Mesenchymal stem cell (in vitro differentiated cells and primary cell): ENCODE data around the gene ITPKA.

Experiments used
- DNase-seq: peaks from one replicate; pipeline ENCODE4 v3.0.0-alpha.2; 2013
- H2AFZ ChIP-seq: one replicate; pipeline ENCODE4 v1.6.1; 2013; ENCODE audit warnings: low read depth, mild to moderate bottlenecking, control low read depth, inconsistent platforms, low read length, moderate library complexity
- H2AK5ac ChIP-seq: 2 replicates; pipeline ENCODE4 v1.6.1; 2013; ENCODE audit warnings: low read length, moderate library complexity, mild to moderate bottlenecking, inconsistent platforms; ENCODE audit not compliant: severe bottlenecking
- H2BK120ac ChIP-seq: one replicate; pipeline ENCODE4 v1.6.1; 2013; ENCODE audit warnings: low read depth, mild to moderate bottlenecking, inconsistent platforms, low read length, moderate library complexity
- H2BK12ac ChIP-seq, 2 experiments: one replicate each; pipeline ENCODE4 v1.6.1; 2013; ENCODE audit warnings: inconsistent platforms in 2 of 2, low read length in 2 of 2, mild to moderate bottlenecking in 2 of 2, moderate library complexity in 2 of 2, control low read depth in 1 of 2
- H2BK15ac ChIP-seq: one replicate; pipeline ENCODE4 v1.6.1; 2013; ENCODE audit warnings: mild to moderate bottlenecking, low read depth, inconsistent platforms; ENCODE audit not compliant: poor library complexity, severe bottlenecking
- H2BK5ac ChIP-seq: 2 replicates; pipeline ENCODE4 v1.6.1; 2013; ENCODE audit warnings: low read depth, mild to moderate bottlenecking, low read length, control low read depth, inconsistent platforms; ENCODE audit not compliant: poor library complexity, severe bottlenecking
- H3K14ac ChIP-seq, 2 experiments: one replicate each; pipeline ENCODE4 v1.6.1; 2013; ENCODE audit warnings: inconsistent platforms in 2 of 2, low read length in 2 of 2, control low read depth in 1 of 2, mild to moderate bottlenecking in 1 of 2, moderate library complexity in 1 of 2
- H3K18ac ChIP-seq, 2 experiments: one replicate each; pipeline ENCODE4 v1.6.1; 2013; ENCODE audit warnings: inconsistent platforms in 2 of 2, low read length in 2 of 2, control low read depth in 1 of 2, low read depth in 1 of 2, mild to moderate bottlenecking in 1 of 2
- H3K23ac ChIP-seq, 2 experiments: one replicate each; pipeline ENCODE4 v1.6.1; 2013; ENCODE audit warnings: inconsistent platforms in 2 of 2, low read length in 2 of 2, mild to moderate bottlenecking in 2 of 2, moderate library complexity in 2 of 2, control low read depth in 1 of 2
- H3K27ac ChIP-seq: 2 replicates; pipeline ENCODE4 v1.5.1; 2013; ENCODE audit warnings: mild to moderate bottlenecking, moderate library complexity, low read length, control low read depth, inconsistent platforms; ENCODE audit not compliant: poor library complexity, severe bottlenecking
- H3K27me3 ChIP-seq, 2 experiments: 2 replicates each; pipeline versions ENCODE4 v1.6.1 to v1.7.0; 2013; ENCODE audit warnings: low read length in 2 of 2, mild to moderate bottlenecking in 2 of 2, moderate library complexity in 2 of 2, control low read depth in 1 of 2, inconsistent platforms in 1 of 2; ENCODE audit not compliant: control insufficient read depth in 1 of 2, insufficient read depth in 1 of 2
- H3K36me3 ChIP-seq, 2 experiments: 2 replicates each; pipeline versions ENCODE4 v1.6.1 to v1.7.0; 2013; ENCODE audit warnings: low read length in 2 of 2, control low read depth in 1 of 2, inconsistent platforms in 1 of 2, low read depth in 1 of 2, mild to moderate bottlenecking in 1 of 2; ENCODE audit not compliant: insufficient read depth in 2 of 2, control insufficient read depth in 1 of 2
- H3K4ac ChIP-seq, 2 experiments: one replicate each; pipeline ENCODE4 v1.6.1; 2013; ENCODE audit warnings: inconsistent platforms in 2 of 2, low read length in 2 of 2, mild to moderate bottlenecking in 2 of 2, moderate library complexity in 2 of 2, control low read depth in 1 of 2, low read depth in 1 of 2
- H3K4me1 ChIP-seq: 2 replicates; pipeline ENCODE4 v1.6.1; 2013; ENCODE audit warnings: low read depth, low read length, control low read depth; ENCODE audit not compliant: control insufficient read depth, insufficient read depth
- H3K4me2 ChIP-seq: 2 replicates; pipeline ENCODE4 v1.6.1; 2013; ENCODE audit warnings: low read length, mild to moderate bottlenecking, inconsistent platforms; ENCODE audit not compliant: poor library complexity, severe bottlenecking
- H3K4me3 ChIP-seq, 2 experiments: 2 replicates each; pipeline versions ENCODE4 v1.5.1 to v1.7.0; 2013; ENCODE audit warnings: low read length in 2 of 2, mild to moderate bottlenecking in 2 of 2, control low read depth in 1 of 2, low read depth in 1 of 2; ENCODE audit not compliant: insufficient read depth in 1 of 2
- H3K79me1 ChIP-seq: replicated peaks from 2 replicates; pipeline ENCODE4 v1.6.1; 2013; ENCODE audit warnings: mild to moderate bottlenecking, control low read depth, low read length, inconsistent platforms; ENCODE audit not compliant: poor library complexity, severe bottlenecking
- H3K9ac ChIP-seq: 2 replicates; pipeline ENCODE4 v1.7.0; 2013; ENCODE audit warnings: mild to moderate bottlenecking, low read length, moderate library complexity
- H3K9me3 ChIP-seq: 2 replicates; pipeline ENCODE4 v1.7.0; 2013; ENCODE audit warnings: mild to moderate bottlenecking, low read length; ENCODE audit not compliant: control insufficient read depth
- H4K8ac ChIP-seq: one replicate; pipeline ENCODE4 v1.6.1; 2013; ENCODE audit warnings: inconsistent platforms, mild to moderate bottlenecking, low read length, moderate library complexity
- H4K91ac ChIP-seq: one replicate; pipeline ENCODE4 v1.6.1; 2013; ENCODE audit warnings: mild to moderate bottlenecking, low read length, inconsistent platforms
- WGBS: methylation state at CpG from one replicate; pipeline ENCODE4 v1.1.7; 2013; ENCODE audit warnings: mixed read lengths; 5-methylcytosine and 5-hydroxymethylcytosine counted together

The ITPKA gene

DNA sequence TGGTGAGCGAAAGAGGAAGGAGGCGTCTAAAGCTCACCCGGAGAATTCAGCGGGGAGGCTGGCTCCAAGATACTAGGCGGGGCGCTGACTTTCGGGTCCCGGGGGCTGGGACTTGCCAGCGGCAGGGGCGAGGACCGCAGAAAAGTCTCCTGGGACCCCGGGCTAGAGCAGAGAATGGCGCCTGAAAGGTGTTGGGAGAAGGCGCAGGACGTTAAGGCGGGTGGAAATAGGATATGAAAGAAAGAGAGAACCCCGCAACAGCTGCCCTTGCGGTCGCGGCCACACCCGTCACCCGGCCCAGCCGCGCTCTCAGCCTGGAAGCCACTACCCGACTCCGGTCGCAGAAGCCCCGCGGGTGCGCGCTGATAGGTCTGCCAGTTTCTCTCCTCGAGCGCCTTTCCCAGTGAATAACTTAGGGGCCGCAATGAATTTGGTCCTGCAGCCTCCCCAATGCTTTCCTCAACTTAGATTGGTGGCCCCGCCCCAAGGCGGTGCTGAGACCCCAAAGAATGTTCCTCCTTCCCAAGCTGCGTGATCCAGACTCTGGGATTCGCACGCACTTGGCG is 19.3 kb downstream of the ITPKA start:
- Histone ChIP-seq H3K9ac (no peak overlapping the region), H3K79me1 (no peaks in the 10 kb centered on the region), H3K4ac (no peak overlapping the region), H3K14ac (no peak overlapping the region), H3K4me3 (peak overlapping the region in 1 of 2 experiments; percentile 65), H2AFZ (no peak overlapping the region), H3K4me2 (peak overlapping the region; percentile 49), H2BK5ac (no peak overlapping the region), H3K9me3 (no peaks in the 10 kb centered on the region), H3K27ac (no peak overlapping the region), H2BK15ac (no peak overlapping the region), H4K8ac (no peak overlapping the region), H3K4me1 (peaks cover 29% of the 10 kb centered on the region), H3K23ac (no peak overlapping the region), H2BK120ac (no peak overlapping the region), H2BK12ac (no peak overlapping the region), H4K91ac (no peak overlapping the region), H3K27me3 (peaks cover 37 to 45% of the 10 kb centered on the region in 2 experiments), H2AK5ac (no peak overlapping the region), H3K36me3 (peaks cover 8 to 14% of the 10 kb centered on the region in 2 experiments), H3K18ac (no peak overlapping the region)
- WGBS: 3% methylated on average over 40 of the region's 40 CpGs
- DNase-seq: peak; percentile 60

DNA sequence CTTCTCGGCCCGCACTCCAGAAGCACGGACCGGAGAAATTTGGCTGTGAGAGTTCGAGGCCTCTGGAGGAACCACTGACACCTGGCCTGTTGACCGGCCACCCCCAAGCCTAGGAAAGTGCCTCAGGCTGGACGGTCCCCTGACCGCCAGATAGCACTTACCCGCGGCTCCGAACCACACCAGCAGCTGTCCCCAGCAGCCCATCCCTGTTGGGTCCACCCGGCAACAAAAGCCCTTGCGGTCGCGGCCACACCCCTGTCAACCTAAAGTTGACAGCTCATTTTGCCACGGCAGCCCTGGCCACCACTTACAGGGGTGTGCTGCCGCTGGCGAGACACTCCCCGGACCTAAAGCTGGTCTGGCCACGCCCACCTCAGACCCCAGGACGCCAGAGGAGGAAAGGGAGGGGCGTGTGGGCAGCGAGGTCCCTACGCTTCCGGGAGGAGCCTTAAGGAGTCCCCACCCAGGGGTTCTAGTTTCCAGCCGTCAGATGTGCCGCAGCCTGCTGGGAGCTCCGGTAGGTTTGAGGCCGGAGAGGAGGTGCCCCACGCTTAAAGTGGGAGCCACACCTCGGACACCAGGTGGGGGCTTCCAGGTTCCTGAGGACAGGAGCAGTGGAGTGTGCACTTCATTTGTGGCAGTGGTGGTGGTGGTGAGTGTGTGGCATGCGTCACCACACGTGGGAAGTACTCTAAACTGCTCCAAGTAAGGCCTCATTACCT is 20.0 kb downstream of the ITPKA start, which contains the start of gene LTK:
Gene LTK, minus strand, starts transcription at position 322 of the 722 bp plus-strand sequence. Its CDS starts 118 bp downstream, at position 204.
- peak; percentile 34 for DNase-seq
- no peak within 1 kb of the TSS for H2AK5ac ChIP-seq
- peak within 1 kb of the TSS in 1 of 2 experiments; percentile 28 for H3K4ac ChIP-seq
- H3K4me3 ChIP-seq: peak within 1 kb of the TSS; percentile 14 to 65
- no peak within 1 kb of the TSS for H3K14ac ChIP-seq
- H4K8ac ChIP-seq: peak within 1 kb of the TSS; percentile 31
- peaks cover 35 to 44% of the 10 kb centered on the region in 2 experiments for H3K27me3 ChIP-seq
- H2AFZ ChIP-seq: peak within 1 kb of the TSS; percentile 42
- H3K9ac ChIP-seq: no peak within 1 kb of the TSS
- no peaks in the 10 kb centered on the region for H3K79me1 ChIP-seq
- no peak within 1 kb of the TSS for H3K18ac ChIP-seq
- H3K23ac ChIP-seq: peak within 1 kb of the TSS in 1 of 2 experiments; percentile 51
- H2BK12ac ChIP-seq: no peak within 1 kb of the TSS
- no peak within 1 kb of the TSS for H2BK120ac ChIP-seq
- H3K4me2 ChIP-seq: peak within 1 kb of the TSS; percentile 49
- H3K36me3 ChIP-seq: peaks cover 11 to 15% of the 10 kb centered on the region in 2 experiments
- H2BK15ac ChIP-seq: no peak within 1 kb of the TSS
- WGBS: 9% methylated on average over 32 of the region's 33 CpGs
- no peak within 1 kb of the TSS for H4K91ac ChIP-seq
- H3K27ac ChIP-seq: no peak within 1 kb of the TSS
- no peak within 1 kb of the TSS for H2BK5ac ChIP-seq
- H3K9me3 ChIP-seq: no peaks in the 10 kb centered on the region
- peaks cover 29% of the 10 kb centered on the region for H3K4me1 ChIP-seq

DNA sequence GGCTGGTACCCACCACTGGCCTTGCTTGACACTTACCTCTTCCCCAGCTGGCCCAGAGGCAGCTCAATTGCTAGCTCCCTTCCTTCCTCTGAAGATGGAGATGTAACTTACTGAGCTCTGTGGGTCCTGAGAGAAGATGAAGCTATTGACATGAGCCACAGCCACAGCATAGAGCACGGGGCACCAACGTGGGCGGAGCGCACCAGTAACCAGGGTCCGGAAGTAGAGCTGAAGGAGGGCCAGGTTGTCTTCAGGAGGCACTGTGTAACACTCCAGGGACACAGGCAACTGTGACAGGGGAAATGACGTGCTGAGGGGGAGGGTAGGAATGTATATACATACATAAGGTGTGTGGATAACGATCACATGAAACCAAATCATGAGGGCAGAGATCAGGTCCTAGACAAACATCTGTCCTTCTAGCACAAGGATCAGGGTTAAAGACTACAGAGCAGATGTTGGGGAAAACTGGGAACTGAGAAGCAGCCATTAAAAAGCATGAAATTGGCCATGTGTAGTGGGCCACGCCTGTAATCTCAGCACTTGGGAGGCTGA is 24.3 kb downstream of the ITPKA start:
- H3K4me1 ChIP-seq: peaks cover 12% of the 10 kb centered on the region
- no peak overlapping the region for H3K23ac ChIP-seq
- peaks cover 27 to 31% of the 10 kb centered on the region in 2 experiments for H3K36me3 ChIP-seq
- H2AFZ ChIP-seq: no peak overlapping the region
- H3K4me2 ChIP-seq: no peak overlapping the region
- no peak overlapping the region for H2AK5ac ChIP-seq
- H3K79me1 ChIP-seq: no peaks in the 10 kb centered on the region
- H3K14ac ChIP-seq: no peak overlapping the region
- H3K27me3 ChIP-seq: peaks cover 11 to 15% of the 10 kb centered on the region in 2 experiments
- no peaks in the 10 kb centered on the region for H3K9me3 ChIP-seq
- no peak overlapping the region for H3K9ac ChIP-seq
- H3K4me3 ChIP-seq: no peak overlapping the region
- DNase-seq: no peak
- H3K4ac ChIP-seq: no peak overlapping the region
- H3K27ac ChIP-seq: no peak overlapping the region
- H4K8ac ChIP-seq: no peak overlapping the region
- H2BK12ac ChIP-seq: no peak overlapping the region
- no peak overlapping the region for H2BK5ac ChIP-seq
- H3K18ac ChIP-seq: no peak overlapping the region
- no peak overlapping the region for H2BK120ac ChIP-seq
- WGBS: 94% methylated on average over 8 of the region's 8 CpGs
- no peak overlapping the region for H4K91ac ChIP-seq
- no peak overlapping the region for H2BK15ac ChIP-seq

DNA sequence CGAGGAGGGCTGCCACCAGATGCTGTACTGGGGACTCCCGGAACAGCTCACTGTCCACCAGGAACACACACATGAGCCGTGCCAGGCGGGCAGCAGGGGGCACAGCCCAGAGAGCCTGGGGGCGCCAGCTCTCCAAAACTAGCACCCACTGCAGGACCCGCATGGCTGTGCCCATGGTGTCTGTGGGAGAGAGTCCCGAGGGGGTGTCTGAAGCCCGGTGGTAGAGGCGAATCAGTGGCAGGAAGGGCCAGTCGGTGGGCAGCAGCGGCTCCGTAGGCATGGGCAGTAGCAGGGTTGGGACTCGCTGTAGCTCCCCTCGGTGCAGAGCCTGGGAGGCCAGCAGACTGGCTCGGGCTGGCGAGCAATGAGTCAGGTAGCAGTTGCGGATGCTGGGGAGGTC is 27.0 kb downstream of the ITPKA start:
- Histone ChIP-seq H2BK15ac (no peak overlapping the region), H2AK5ac (no peak overlapping the region), H3K14ac (no peak overlapping the region), H3K18ac (no peak overlapping the region), H4K91ac (no peak overlapping the region), H2BK12ac (no peak overlapping the region), H3K4ac (no peak overlapping the region), H3K27ac (no peak overlapping the region), H3K4me2 (no peak overlapping the region), H3K79me1 (no peaks in the 10 kb centered on the region), H3K36me3 (peaks cover 40 to 51% of the 10 kb centered on the region in 2 experiments), H3K4me1 (peaks cover 6% of the 10 kb centered on the region), H4K8ac (no peak overlapping the region), H3K4me3 (no peak overlapping the region), H3K9ac (no peak overlapping the region), H2AFZ (no peak overlapping the region), H2BK5ac (no peak overlapping the region), H3K27me3 (no peaks in the 10 kb centered on the region), H2BK120ac (no peak overlapping the region), H3K23ac (no peak overlapping the region), H3K9me3 (no peaks in the 10 kb centered on the region)
- WGBS: 95% methylated on average over 17 of the region's 17 CpGs
- no peak for DNase-seq
